Measurements from ENCODE around the gene MROH7. TPM values are rescaled to one million over a fixed set of nuclear protein-coding genes. Genes with fewer than 3 reads are reported as not detected.

The MROH7 gene
- polyA plus RNA-seq, 3 donors: 1.1 TPM; not detected in 2

- no peak overlapping the region for H3K27ac Mint-ChIP-seq
- H3K9me3 Mint-ChIP-seq: peaks cover 0 to 2% (median 0%) of the 10 kb centered on the region in 7 donors
- Histone ChIP-seq H3K36me3 (replicated peaks in 1 of 2; ENCODE audit: control insufficient read depth in 1 of 2, insufficient read depth in 2 of 2, low read length in 2 of 2) (no peaks in the 10 kb centered on the region), H3K9ac (ENCODE audit: insufficient read depth, low read length, poor library complexity, severe bottlenecking) (no peak overlapping the region), H3K4me2 (replicated peaks; ENCODE audit: extremely low read depth, low read length, poor library complexity, severe bottlenecking) (no peak overlapping the region), H3K4me1 (ENCODE audit: control insufficient read depth in 1 of 2, insufficient read depth in 2 of 2, low read length in 2 of 2) (peaks cover 19 to 20% of the 10 kb centered on the region in 2 donors), H2AFZ (ENCODE audit: insufficient read depth, low read depth, low read length, poor library complexity, severe bottlenecking) (no peak overlapping the region), H3K79me2 (ENCODE audit: insufficient read depth, low read length) (no peaks in the 10 kb centered on the region), H3K4me3 (replicated peaks in 1 of 3; ENCODE audit: low read depth in 2 of 3, low read length in 3 of 3) (no peak overlapping the region), H4K20me1 (ENCODE audit: insufficient read depth, low read length) (no peaks in the 10 kb centered on the region), H3K27me3 (ENCODE audit: control insufficient read depth in 2 of 2, insufficient read depth in 2 of 2, low read length in 2 of 2) (no peaks in the 10 kb centered on the region), H3K9me3 (replicated peaks in 1 of 2; ENCODE audit: control insufficient read depth in 1 of 2, insufficient read depth in 1 of 2, low read length in 2 of 2) (peaks cover 0 to under 1% of the 10 kb centered on the region in 2 donors), H3K27ac (ENCODE audit: low read depth in 1 of 2, low read length in 2 of 2) (no peak overlapping the region)
- peaks cover 25% of the 10 kb centered on the region for H3K4me1 Mint-ChIP-seq
- no peaks in the 10 kb centered on the region for H3K36me3 Mint-ChIP-seq
- TF ChIP-seq CTCF (IDR thresholded peaks at IDR 0.05): no peak
- DNase-seq: no peak
- intact Hi-C loops (cut with micrococcal nuclease): no loop called here
- peaks cover 0 to 2% (median 2%) of the 10 kb centered on the region in 3 donors for H3K27me3 Mint-ChIP-seq (ENCODE audit: low read depth in 3 of 3)
- no peak overlapping the region for H3K4me3 Mint-ChIP-seq
- whole genome bisulfite sequencing (ENCODE audit: insufficient coverage): no CpG with 5 or more reads among the region's 3 CpGs
Observed at GRCh38 chr1:54650417-54650816, 8.8 kb downstream of the MROH7 start.

- no peaks in the 10 kb centered on the region for H4K20me1 ChIP-seq (ENCODE audit: insufficient read depth, low read length)
- H3K27ac Mint-ChIP-seq: peak overlapping the region in 1 of 7 donors; percentile 50
- intact Hi-C loops (cut with micrococcal nuclease): no loop called here
- H3K9me3 Mint-ChIP-seq: peaks cover 0 to 2% (median 0%) of the 10 kb centered on the region in 7 donors
- no peak overlapping the region for H3K9ac ChIP-seq (ENCODE audit: insufficient read depth, low read length, poor library complexity, severe bottlenecking)
- H3K27me3 ChIP-seq (ENCODE audit: control insufficient read depth in 2 of 2, insufficient read depth in 2 of 2, low read length in 2 of 2): no peaks in the 10 kb centered on the region
- peaks cover 25% of the 10 kb centered on the region for H3K4me1 Mint-ChIP-seq
- peak overlapping the region; percentile 45 for H3K4me2 ChIP-seq (replicated peaks; ENCODE audit: extremely low read depth, low read length, poor library complexity, severe bottlenecking)
- no peaks in the 10 kb centered on the region for H3K36me3 ChIP-seq (replicated peaks in 1 of 2; ENCODE audit: control insufficient read depth in 1 of 2, insufficient read depth in 2 of 2, low read length in 2 of 2)
- peaks cover 19 to 20% of the 10 kb centered on the region in 2 donors for H3K4me1 ChIP-seq (ENCODE audit: control insufficient read depth in 1 of 2, insufficient read depth in 2 of 2, low read length in 2 of 2)
- peak overlapping the region; percentile 56 for H2AFZ ChIP-seq (ENCODE audit: insufficient read depth, low read depth, low read length, poor library complexity, severe bottlenecking)
- peak overlapping the region in 1 of 2 donors; percentile 57 for H3K27ac ChIP-seq (ENCODE audit: low read depth in 1 of 2, low read length in 2 of 2)
- H3K27me3 Mint-ChIP-seq (ENCODE audit: low read depth in 3 of 3): peaks cover 0 to 2% (median 0%) of the 10 kb centered on the region in 3 donors
- TF ChIP-seq CTCF (IDR thresholded peaks at IDR 0.05): no peak
- WGBS (ENCODE audit: insufficient coverage): no CpG with 5 or more reads among the region's 3 CpGs
- no peak for DNase-seq
- H3K36me3 Mint-ChIP-seq: no peaks in the 10 kb centered on the region
- peak overlapping the region in 1 of 3 experiments; percentile 52 for H3K4me3 ChIP-seq (replicated peaks in 1 of 3; ENCODE audit: low read depth in 2 of 3, low read length in 3 of 3)
- peak overlapping the region in 1 of 2 donors; percentile 62 for H3K4me3 Mint-ChIP-seq
- H3K9me3 ChIP-seq (replicated peaks in 1 of 2; ENCODE audit: control insufficient read depth in 1 of 2, insufficient read depth in 1 of 2, low read length in 2 of 2): no peaks in the 10 kb centered on the region
- H3K79me2 ChIP-seq (ENCODE audit: insufficient read depth, low read length): no peaks in the 10 kb centered on the region
Observed at GRCh38 chr1:54651608-54652007, 10.0 kb downstream of the MROH7 start.
